COLO668 (cell line): ENCODE results near the gene ATXN10.
"Not testable (repeated sequence)": the region's sequence is repeated elsewhere in the genome, so short reads cannot be mapped to it uniquely, and the experiment has no call there.

Source experiments
- DNase-seq: peaks from one replicate; lab custom pipeline; 2025; ENCODE audit not compliant: unreplicated experiment; lab: John Stamatoyannopoulos, UW

ATXN10 gene

GRCh38 chr22:45671783-45672563 lies at the start of gene ATXN10:
ATXN10 (plus strand) TSS chr22:45671834; CDS start chr22:45672064, 230 bp downstream.
- peak; percentile 82 for DNase-seq

- DNase-seq, result no peak
Observed at GRCh38 chr22:45621836-45622600, 49.6 kb upstream of the ATXN10 start.

- DNase-seq, result not testable (repeated sequence)
Observed at GRCh38 chr22:45623464-45624145, 48.0 kb upstream of the ATXN10 start.

GRCh38 chr22:45626198-45626651 lies 45.4 kb upstream of the ATXN10 start:
- no peak for DNase-seq

- DNase-seq, result no peak
Observed at GRCh38 chr22:45627489-45628233, 44.0 kb upstream of the ATXN10 start.

- DNase-seq, result no peak
Observed at GRCh38 chr22:45628515-45628914, 43.1 kb upstream of the ATXN10 start.

GRCh38 chr22:45629469-45630089 lies 42.1 kb upstream of the ATXN10 start:
- peak; percentile 36 for DNase-seq

GRCh38 chr22:45630436-45630835 lies 41.2 kb upstream of the ATXN10 start:
- DNase-seq, result no peak

- DNase-seq, result no peak
Observed at GRCh38 chr22:45631140-45631840, 40.3 kb upstream of the ATXN10 start.

GRCh38 chr22:45631841-45632238 lies 39.8 kb upstream of the ATXN10 start:
- DNase-seq, result no peak

GRCh38 chr22:45632791-45633515 lies 38.7 kb upstream of the ATXN10 start:
- DNase-seq, result no peak

GRCh38 chr22:45636683-45637082 lies 35.0 kb upstream of the ATXN10 start:
- no peak for DNase-seq

- DNase-seq, result no peak
Observed at GRCh38 chr22:45638197-45638596, 33.4 kb upstream of the ATXN10 start.

GRCh38 chr22:45638834-45639746 lies 32.5 kb upstream of the ATXN10 start:
- peak; percentile 29 for DNase-seq

GRCh38 chr22:45639747-45640102 lies 31.9 kb upstream of the ATXN10 start:
- no peak for DNase-seq

- DNase-seq, result no peak
Observed at GRCh38 chr22:45640291-45640940, 31.2 kb upstream of the ATXN10 start.

- no peak for DNase-seq
Observed at GRCh38 chr22:45640941-45641621, 30.6 kb upstream of the ATXN10 start.
